Karpas-422 (cell line): ENCODE measurements around the gene CPED1. TPM values are rescaled to one million over a fixed set of nuclear protein-coding genes. Genes with fewer than 3 reads are reported as not detected.

Experiments
- DNase-seq: peaks from one replicate; pipeline ENCODE4 v3.0.0-alpha.2; 2015
- H2AFZ ChIP-seq: fragments of 200-600 bp; sonication (generic); 2 replicates; pipeline ENCODE4 v1.6.1; 2014; ENCODE audit warnings: antibody characterized with exemption, low read length, mixed read lengths
- H3K27ac ChIP-seq: fragments of 200-600 bp; sonication (generic); 2 replicates; pipeline ENCODE4 v1.5.1; 2014; ENCODE audit warnings: mild to moderate bottlenecking, low read length, moderate library complexity
- H3K27me3 ChIP-seq: fragments of 200-600 bp; sonication (generic); 2 replicates; pipeline ENCODE4 v1.6.1; 2014; ENCODE audit warnings: low read length, mixed read lengths
- H3K36me3 ChIP-seq: fragments of 200-600 bp; sonication (generic); 2 replicates; pipeline ENCODE4 v1.6.1; 2014; ENCODE audit warnings: low read length, mixed read lengths; ENCODE audit not compliant: insufficient read depth
- H3K4me1 ChIP-seq: fragments of 200-600 bp; sonication (generic); 2 replicates; pipeline ENCODE4 v1.6.1; 2014; ENCODE audit warnings: mild to moderate bottlenecking, low read length, mixed read lengths
- H3K4me2 ChIP-seq: fragments of 200-600 bp; sonication (generic); 2 replicates; pipeline ENCODE4 v1.6.1; 2014; ENCODE audit warnings: low read length, low read depth, mild to moderate bottlenecking; ENCODE audit not compliant: poor library complexity, severe bottlenecking
- H3K4me3 ChIP-seq: fragments of 200-600 bp; sonication (generic); 2 replicates; pipeline ENCODE4 v1.5.1; 2014; ENCODE audit warnings: mild to moderate bottlenecking, antibody characterized with exemption, low read length, mixed read lengths
- H3K79me2 ChIP-seq: fragments of 200-600 bp; sonication (generic); 2 replicates; pipeline ENCODE4 v1.6.1; 2014; ENCODE audit warnings: mild to moderate bottlenecking, low read length, mixed read lengths
- H3K9ac ChIP-seq: fragments of 200-600 bp; sonication (generic); 2 replicates; pipeline ENCODE4 v1.6.0; 2014; ENCODE audit warnings: low read length
- H3K9me2 ChIP-seq: fragments of 200-600 bp; sonication (generic), shearing (Covaris generic); replicated peaks from 2 replicates; pipeline ENCODE4 v1.6.0; 2014; ENCODE audit warnings: mild to moderate bottlenecking, low read length, moderate library complexity; ENCODE audit not compliant: insufficient read depth
- H3K9me3 ChIP-seq: fragments of 300-700, 200-600 bp; sonication (generic); 2 replicates; pipeline ENCODE4 v1.6.1; 2014; ENCODE audit warnings: low read length, mixed read lengths
- H4K20me1 ChIP-seq: fragments of 200-600 bp; sonication (generic); 2 replicates; pipeline ENCODE4 v1.6.1; 2014; ENCODE audit warnings: mild to moderate bottlenecking, antibody characterized with exemption, low read length, low read depth; ENCODE audit not compliant: insufficient read depth
- total RNA-seq: library from RNA; depleted of rRNA; stranded (reverse); fragments of >200 nt; shearing (Covaris generic); gene quantifications from 2 replicates; pipeline ENCODE4 v1.2.3, GENCODE V29; 2014; ENCODE audit warnings: low replicate concordance

The CPED1 gene
- total RNA-seq, 1 experiment from 2014 or later, result 0.04 TPM

DNA sequence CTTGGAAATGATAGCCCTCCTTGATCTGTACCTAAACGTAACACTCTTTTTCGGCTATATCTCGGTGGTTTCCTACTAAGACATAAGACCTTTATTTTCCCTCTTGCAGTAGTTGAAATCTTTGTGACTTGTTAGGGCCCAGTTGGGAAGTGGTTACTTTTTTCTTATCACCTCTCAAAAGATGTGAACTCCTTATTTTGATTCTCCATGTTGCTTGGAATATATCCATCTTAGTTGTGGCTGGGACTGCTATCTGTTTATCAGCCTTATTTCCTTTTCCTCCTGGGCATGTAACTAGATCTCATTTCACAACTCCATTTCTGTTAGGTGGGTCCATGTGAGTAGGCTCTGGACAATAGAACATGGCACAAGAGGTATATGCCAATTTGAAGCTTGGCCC, 4.1 kb upstream of the CPED1 start:
- Histone ChIP-seq H3K4me2 (no peak overlapping the region), H3K9ac (no peak overlapping the region), H3K4me3 (no peak overlapping the region), H3K79me2 (no peaks in the 10 kb centered on the region), H3K36me3 (no peaks in the 10 kb centered on the region), H4K20me1 (no peaks in the 10 kb centered on the region), H3K27ac (no peak overlapping the region), H3K27me3 (no peaks in the 10 kb centered on the region), H3K9me3 (no peaks in the 10 kb centered on the region), H2AFZ (no peak overlapping the region), H3K9me2 (no peaks in the 10 kb centered on the region), H3K4me1 (peaks cover 18% of the 10 kb centered on the region)
- DNase-seq, result no peak

DNA sequence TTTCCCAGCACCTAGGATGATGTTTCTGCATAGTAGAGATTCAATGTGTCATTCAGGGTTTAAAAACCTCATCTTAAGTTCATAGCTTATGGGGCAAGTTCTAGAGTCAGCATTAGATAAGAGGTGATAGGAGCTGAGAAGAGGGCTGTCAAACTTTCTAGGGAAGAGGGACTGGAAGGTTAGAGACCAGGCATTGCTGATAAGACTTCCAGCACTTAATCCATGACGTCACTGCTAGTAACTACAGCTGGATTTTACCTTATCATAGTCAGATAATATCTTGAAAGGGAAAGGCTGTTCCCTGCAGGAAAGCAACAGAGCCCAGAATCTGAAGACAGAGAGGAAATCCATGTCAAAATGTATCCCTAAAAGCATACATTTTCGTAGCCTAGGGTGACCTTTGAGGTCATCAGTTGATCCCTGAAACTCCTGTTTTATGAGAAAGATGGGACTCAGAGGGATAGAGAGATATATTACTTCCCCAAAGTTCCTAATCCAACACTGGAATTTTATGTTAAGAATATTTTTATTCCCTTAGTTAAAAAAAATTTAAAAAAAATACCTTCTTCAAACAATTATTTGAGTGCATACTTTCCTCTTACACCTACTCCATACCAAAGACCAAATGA, 3.3 kb upstream of the CPED1 start:
- H3K36me3 ChIP-seq, result no peaks in the 10 kb centered on the region
- no peak overlapping the region for H3K4me2 ChIP-seq
- peaks cover 19% of the 10 kb centered on the region for H3K4me1 ChIP-seq
- no peak for DNase-seq
- no peaks in the 10 kb centered on the region for H4K20me1 ChIP-seq
- no peaks in the 10 kb centered on the region for H3K9me3 ChIP-seq
- no peaks in the 10 kb centered on the region for H3K27me3 ChIP-seq
- no peaks in the 10 kb centered on the region for H3K9me2 ChIP-seq
- H3K79me2 ChIP-seq, result no peaks in the 10 kb centered on the region
- H3K9ac ChIP-seq, result no peak overlapping the region
- H3K4me3 ChIP-seq, result no peak overlapping the region
- H3K27ac ChIP-seq, result no peak overlapping the region
- no peak overlapping the region for H2AFZ ChIP-seq

DNA sequence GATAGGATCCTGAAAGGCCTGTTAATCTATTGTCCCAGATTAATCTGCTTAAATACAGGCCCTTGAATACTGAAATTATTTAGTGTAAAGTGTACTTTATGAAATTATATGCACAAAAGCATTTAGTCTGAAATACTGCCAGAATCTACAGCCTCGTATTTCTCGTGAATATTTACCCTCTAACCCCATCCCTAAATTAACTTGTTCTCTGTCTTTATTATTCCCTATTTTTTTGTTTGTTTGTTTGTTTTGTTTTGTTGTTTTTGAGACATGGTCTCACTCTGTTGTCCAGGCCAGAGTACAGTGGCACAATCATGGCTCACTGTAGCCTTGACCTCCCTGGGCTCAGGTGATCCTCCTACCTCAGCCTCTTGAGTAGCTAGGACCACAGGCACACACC, 2.7 kb upstream of the CPED1 start:
- no peak overlapping the region for H3K4me2 ChIP-seq
- no peaks in the 10 kb centered on the region for H3K9me2 ChIP-seq
- no peaks in the 10 kb centered on the region for H3K27me3 ChIP-seq
- no peaks in the 10 kb centered on the region for H3K79me2 ChIP-seq
- no peak overlapping the region for H3K27ac ChIP-seq
- no peaks in the 10 kb centered on the region for H4K20me1 ChIP-seq
- H2AFZ ChIP-seq, result no peak overlapping the region
- H3K9me3 ChIP-seq, result no peaks in the 10 kb centered on the region
- no peak for DNase-seq
- H3K36me3 ChIP-seq, result no peaks in the 10 kb centered on the region
- H3K9ac ChIP-seq, result no peak overlapping the region
- H3K4me1 ChIP-seq, result peaks cover 19% of the 10 kb centered on the region
- no peak overlapping the region for H3K4me3 ChIP-seq

DNA sequence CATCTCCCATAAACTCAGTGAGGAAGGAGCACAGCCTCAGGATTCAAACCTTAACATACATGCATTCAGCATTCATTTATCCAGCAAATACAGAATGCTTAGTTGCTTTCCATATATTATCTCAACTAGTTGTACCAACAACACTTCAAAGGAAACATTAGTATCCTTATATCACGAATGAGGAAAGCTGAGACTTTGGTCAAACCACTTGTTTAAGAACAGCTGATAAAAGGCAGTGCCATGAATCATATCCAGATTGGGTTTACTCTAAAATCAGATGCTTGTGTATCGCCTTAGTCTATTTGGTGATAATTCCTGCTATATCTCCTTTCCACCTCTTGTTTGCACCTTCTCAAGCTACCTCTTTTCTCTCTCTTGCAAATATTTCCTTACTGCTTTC, 1.9 kb upstream of the CPED1 start:
- Histone ChIP-seq H3K4me3 (no peak overlapping the region), H3K4me1 (peaks cover 19% of the 10 kb centered on the region), H3K36me3 (no peaks in the 10 kb centered on the region), H4K20me1 (no peaks in the 10 kb centered on the region), H3K4me2 (no peak overlapping the region), H3K9ac (no peak overlapping the region), H3K27me3 (no peaks in the 10 kb centered on the region), H2AFZ (no peak overlapping the region), H3K27ac (no peak overlapping the region), H3K9me2 (no peaks in the 10 kb centered on the region), H3K79me2 (no peaks in the 10 kb centered on the region), H3K9me3 (no peaks in the 10 kb centered on the region)
- no peak for DNase-seq

DNA sequence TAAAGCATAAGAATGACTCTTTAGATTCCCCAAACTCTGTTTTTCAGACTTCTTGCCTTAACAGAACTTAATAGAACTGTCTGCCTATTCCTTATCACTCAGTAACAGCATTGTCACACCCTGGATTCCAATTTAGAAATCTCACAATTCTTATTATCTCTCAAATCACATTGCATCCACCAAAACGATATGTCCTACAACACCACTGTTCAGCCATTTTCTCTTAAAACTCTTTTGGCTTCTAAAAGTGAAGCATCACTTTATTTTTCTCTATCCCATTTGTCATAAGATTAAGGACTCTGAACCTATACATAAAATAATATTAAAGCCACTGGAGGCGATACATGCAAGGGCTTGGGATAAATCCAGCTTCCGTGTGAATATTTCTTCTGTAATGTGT, 1.2 kb upstream of the CPED1 start:
- H2AFZ ChIP-seq, result no peak overlapping the region
- H3K4me2 ChIP-seq, result peak overlapping the region; percentile 65
- no peak overlapping the region for H3K9ac ChIP-seq
- H3K79me2 ChIP-seq, result no peaks in the 10 kb centered on the region
- no peaks in the 10 kb centered on the region for H3K27me3 ChIP-seq
- no peak overlapping the region for H3K27ac ChIP-seq
- no peaks in the 10 kb centered on the region for H3K9me3 ChIP-seq
- no peaks in the 10 kb centered on the region for H3K9me2 ChIP-seq
- H4K20me1 ChIP-seq, result no peaks in the 10 kb centered on the region
- H3K36me3 ChIP-seq, result no peaks in the 10 kb centered on the region
- H3K4me1 ChIP-seq, result peaks cover 19% of the 10 kb centered on the region
- no peak overlapping the region for H3K4me3 ChIP-seq
- DNase-seq, result no peak

DNA sequence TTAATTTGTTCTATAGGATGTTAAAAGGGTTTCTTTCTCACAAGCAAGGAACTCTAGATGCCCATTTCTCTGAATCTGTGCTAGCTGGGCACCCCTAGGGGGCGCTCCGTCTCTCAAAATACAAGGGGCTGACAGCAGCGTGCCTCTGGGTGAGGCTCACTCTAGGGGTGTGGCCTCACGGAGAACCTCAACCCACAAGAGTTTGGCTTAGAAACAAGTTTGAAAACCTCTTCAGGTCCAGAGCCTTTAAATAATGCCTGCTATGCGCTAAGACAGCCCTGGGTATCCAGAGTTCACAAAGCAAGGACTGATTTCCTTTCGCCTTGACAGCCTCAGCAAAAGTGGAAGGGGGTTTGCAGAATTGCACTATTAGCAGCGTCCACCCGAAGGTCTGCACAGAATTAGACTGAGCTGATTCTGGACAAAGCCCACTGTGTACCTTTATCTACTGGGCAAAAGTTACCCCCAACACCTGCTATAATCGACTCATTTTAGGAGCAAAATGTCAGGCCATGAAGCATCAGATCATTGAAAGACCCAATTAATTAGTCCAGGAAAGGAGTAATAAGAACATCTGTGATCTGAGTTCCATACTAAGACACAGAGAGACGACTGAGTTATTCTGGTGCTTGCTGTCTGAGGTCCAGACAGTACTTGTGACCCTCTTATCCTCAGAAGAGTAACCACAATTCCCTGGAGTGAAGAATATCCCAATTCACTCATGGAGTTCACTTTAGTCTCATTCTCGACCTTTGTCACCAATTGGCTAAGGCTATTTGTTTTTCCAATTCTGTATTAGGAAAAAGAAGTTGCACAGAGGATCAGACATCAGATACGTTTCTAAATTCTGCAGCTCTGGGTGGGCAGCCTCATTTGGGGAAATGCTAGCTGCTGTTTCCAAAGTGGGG, 574 bp upstream of the CPED1 start:
- H3K27ac ChIP-seq, result no peak overlapping the region
- no peaks in the 10 kb centered on the region for H3K27me3 ChIP-seq
- no peaks in the 10 kb centered on the region for H3K9me2 ChIP-seq
- peaks cover 19% of the 10 kb centered on the region for H3K4me1 ChIP-seq
- peak; percentile 94 for DNase-seq
- H3K4me2 ChIP-seq, result peak overlapping the region; percentile 65
- H3K9me3 ChIP-seq, result no peaks in the 10 kb centered on the region
- H2AFZ ChIP-seq, result peak overlapping the region; percentile 62; the same call in 1 of the 2 replicates
- H3K4me3 ChIP-seq, result peak overlapping the region; percentile 57
- no peaks in the 10 kb centered on the region for H3K36me3 ChIP-seq
- no peaks in the 10 kb centered on the region for H3K79me2 ChIP-seq
- H3K9ac ChIP-seq, result peak overlapping the region; percentile 40
- no peaks in the 10 kb centered on the region for H4K20me1 ChIP-seq

DNA sequence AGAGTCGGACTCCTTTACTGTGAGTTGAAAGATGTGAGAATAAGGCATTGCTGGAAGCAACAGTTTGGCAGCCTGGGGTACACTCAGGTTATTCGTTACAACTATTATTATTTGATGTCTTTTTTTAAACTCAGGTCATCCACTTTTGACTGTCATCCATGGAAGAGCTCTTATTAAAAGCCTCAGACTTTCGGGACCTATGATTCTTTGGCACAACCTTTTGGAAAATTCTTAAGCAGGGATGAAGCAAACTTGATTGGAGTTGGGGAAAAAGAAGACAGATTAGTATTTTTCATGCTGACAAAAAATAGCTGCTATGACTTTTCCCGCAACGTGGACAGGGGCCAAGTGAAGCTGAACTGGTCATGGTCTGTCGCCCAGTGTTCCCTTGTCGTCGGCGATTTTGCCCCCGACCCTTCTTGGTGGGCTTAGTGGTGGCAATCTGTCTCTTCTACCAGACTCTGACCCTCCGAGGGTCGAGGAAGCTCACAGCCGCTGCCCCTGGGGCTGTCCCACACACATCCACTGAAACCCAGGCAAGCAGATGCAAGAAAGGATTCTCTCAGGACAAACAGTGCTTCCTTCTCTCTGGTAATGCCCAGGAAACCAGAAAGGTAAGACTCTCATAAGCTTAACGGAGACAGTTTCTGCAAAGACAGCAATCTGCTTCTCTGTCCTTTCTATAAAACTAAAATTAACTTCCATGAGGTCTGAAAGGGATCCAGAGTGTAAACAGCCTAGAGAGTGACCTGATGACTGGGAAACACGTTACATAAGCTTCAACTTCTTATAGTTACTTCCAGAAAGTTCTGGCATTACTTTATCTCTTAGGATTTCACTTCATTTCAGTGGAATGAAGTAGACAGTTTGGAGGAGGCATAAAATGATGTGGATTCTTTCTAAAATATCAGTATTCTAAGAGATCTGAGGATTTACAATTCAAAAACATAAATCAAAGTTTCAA, 1.0 kb downstream of the CPED1 start:
- Histone ChIP-seq H4K20me1 (no peaks in the 10 kb centered on the region), H3K27ac (no peak overlapping the region), H3K79me2 (no peaks in the 10 kb centered on the region), H3K4me2 (peak overlapping the region; percentile 65), H2AFZ (peak overlapping the region; percentile 62; the same call in 1 of the 2 replicates), H3K9ac (no peak overlapping the region), H3K4me3 (peak overlapping the region; percentile 57), H3K9me3 (no peaks in the 10 kb centered on the region), H3K9me2 (no peaks in the 10 kb centered on the region), H3K36me3 (no peaks in the 10 kb centered on the region), H3K4me1 (peaks cover 19% of the 10 kb centered on the region), H3K27me3 (no peaks in the 10 kb centered on the region)
- no peak for DNase-seq
